HEK293T (cell line): ENCODE data around the gene LRRC51.

ENCODE experiments used
- CTCF ChIA-PET: fragments of 350-600 bp; formaldehyde crosslinking; extraction: SDS; loops from one replicate; lab custom pipeline; 2021; ENCODE audit warnings: antibody characterized with exemption, inconsistent platforms; lab: Yijun Ruan, JAX
- POLR2A ChIA-PET: fragments of 350-600 bp; formaldehyde crosslinking; extraction: SDS; loops from one replicate; lab custom pipeline; 2020; ENCODE audit warnings: antibody characterized with exemption, inconsistent platforms; lab: Yijun Ruan, JAX
- DNase-seq: peaks from one replicate; pipeline ENCODE4 v3.0.0; 2012; ENCODE audit warnings: mixed read lengths; ENCODE audit errors: extremely low spot score
- ARNT ChIP-seq: fragments of 450-650 bp; IDR thresholded peaks from 2 replicates; pipeline ENCODE4 v1.6.1; 2017; ENCODE audit warnings: mild to moderate bottlenecking
- BHLHE40 ChIP-seq: fragments of 450-650 bp; IDR thresholded peaks from 2 replicates; pipeline ENCODE4 v1.6.1; 2016; ENCODE audit warnings: mild to moderate bottlenecking, moderate library complexity, borderline replicate concordance
- CTBP1 ChIP-seq: fragments of 450-650 bp; IDR thresholded peaks from 2 replicates; pipeline ENCODE4 v1.6.1; 2016; ENCODE audit warnings: borderline replicate concordance
- ELF4 ChIP-seq: fragments of 450-650 bp; IDR thresholded peaks from 2 replicates; pipeline ENCODE4 v1.6.1; 2017; ENCODE audit warnings: antibody characterized with exemption
- FOXA1 ChIP-seq: fragments of 450-650 bp; IDR thresholded peaks from 2 replicates; pipeline ENCODE4 v1.6.1; 2016; ENCODE audit warnings: mild to moderate bottlenecking
- FOXK2 ChIP-seq: fragments of 450-650 bp; IDR thresholded peaks from 2 replicates; pipeline ENCODE4 v1.6.1; 2016; ENCODE audit warnings: mild to moderate bottlenecking
- FOXM1 ChIP-seq: fragments of 450-650 bp; IDR thresholded peaks from 2 replicates; pipeline ENCODE4 v1.6.1; 2017; ENCODE audit warnings: mild to moderate bottlenecking, borderline replicate concordance
- HDGF ChIP-seq: fragments of 450-650 bp; IDR thresholded peaks from 2 replicates; pipeline ENCODE4 v1.6.1; 2017; ENCODE audit warnings: antibody characterized with exemption, borderline replicate concordance
- L3MBTL2 ChIP-seq: fragments of 450-650 bp; conservative IDR thresholded peaks from 2 replicates; pipeline ENCODE4 v1.6.1; 2016; ENCODE audit warnings: mild to moderate bottlenecking
- LEF1 ChIP-seq: fragments of 450-650 bp; IDR thresholded peaks from 2 replicates; pipeline ENCODE4 v1.6.1; 2017; ENCODE audit warnings: mild to moderate bottlenecking, borderline replicate concordance
- NFRKB ChIP-seq: fragments of 450-650 bp; IDR thresholded peaks from 2 replicates; pipeline ENCODE4 v1.6.1; 2016; ENCODE audit warnings: mild to moderate bottlenecking, moderate library complexity
- SP1 ChIP-seq: fragments of 450-650 bp; IDR thresholded peaks from 2 replicates; pipeline ENCODE4 v1.6.1; 2017
- SUZ12 ChIP-seq: fragments of 450-650 bp; IDR thresholded peaks from 2 replicates; pipeline ENCODE4 v1.6.1; 2016; ENCODE audit warnings: mild to moderate bottlenecking
- TARDBP ChIP-seq: fragments of 450-650 bp; IDR thresholded peaks from 2 replicates; pipeline ENCODE4 v1.6.1; 2016
- ZNF384 ChIP-seq: fragments of 450-650 bp; IDR thresholded peaks from 2 replicates; pipeline ENCODE4 v1.6.1; 2016
- TF ChIP-seq, protein P1 (sequence below): fragments of 450-650 bp; IDR thresholded peaks from 2 replicates; pipeline ENCODE4 v1.6.1; 2016

Gene LRRC51

DNA sequence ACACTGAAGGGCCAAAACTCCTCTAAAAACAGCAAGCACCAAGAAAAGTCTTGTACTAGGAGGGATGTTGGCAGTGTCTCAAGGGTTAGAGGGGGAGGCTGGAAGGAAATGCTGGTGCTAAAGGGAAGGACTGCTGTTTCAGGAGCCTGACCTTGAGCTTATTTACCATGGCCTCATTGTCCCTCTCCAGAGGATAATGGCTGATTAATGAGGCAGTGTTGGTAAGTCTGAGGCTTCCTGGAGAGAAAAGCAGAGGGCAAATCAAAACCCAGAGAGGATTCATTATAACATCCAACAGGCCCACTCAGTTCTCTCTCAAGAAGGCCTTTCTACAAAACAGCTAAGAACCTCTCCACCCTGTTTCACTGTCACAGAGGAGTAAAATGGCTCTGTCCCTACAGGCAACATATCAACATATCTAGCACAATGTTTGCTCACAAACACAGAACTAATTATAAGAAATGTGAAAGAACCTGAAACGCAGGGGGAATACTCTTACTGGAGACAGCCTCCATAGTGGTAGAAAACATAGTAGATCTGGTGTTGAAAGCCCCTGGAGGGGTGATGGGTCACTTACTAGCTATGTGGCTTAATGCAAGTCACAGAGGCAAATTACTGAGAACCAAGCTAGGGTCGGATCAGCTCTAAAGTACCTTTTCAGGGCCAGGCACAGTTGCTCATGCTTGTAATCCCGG lies 31.7 kb upstream of the LRRC51 start:
- TF ChIP-seq TARDBP, result no peak
- no peak for TF ChIP-seq HDGF
- TF ChIP-seq CTBP1, result no peak
- TF ChIP-seq LEF1, result no peak
- no peak for TF ChIP-seq L3MBTL2
- TF ChIP-seq FOXM1, result no peak
- no peak for TF ChIP-seq ARNT
- no peak for TF ChIP-seq ELF4
- TF ChIP-seq, protein P1, sequence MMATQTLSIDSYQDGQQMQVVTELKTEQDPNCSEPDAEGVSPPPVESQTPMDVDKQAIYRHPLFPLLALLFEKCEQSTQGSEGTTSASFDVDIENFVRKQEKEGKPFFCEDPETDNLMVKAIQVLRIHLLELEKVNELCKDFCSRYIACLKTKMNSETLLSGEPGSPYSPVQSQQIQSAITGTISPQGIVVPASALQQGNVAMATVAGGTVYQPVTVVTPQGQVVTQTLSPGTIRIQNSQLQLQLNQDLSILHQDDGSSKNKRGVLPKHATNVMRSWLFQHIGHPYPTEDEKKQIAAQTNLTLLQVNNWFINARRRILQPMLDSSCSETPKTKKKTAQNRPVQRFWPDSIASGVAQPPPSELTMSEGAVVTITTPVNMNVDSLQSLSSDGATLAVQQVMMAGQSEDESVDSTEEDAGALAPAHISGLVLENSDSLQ, result no peak
- TF ChIP-seq FOXK2, result no peak
- TF ChIP-seq ZNF384, result no peak
- no peak for TF ChIP-seq NFRKB
- TF ChIP-seq SUZ12, result no peak
- no peak for TF ChIP-seq FOXA1
- no peak for TF ChIP-seq SP1
- POLR2A ChIA-PET, result interaction anchor here (0.9 kb wide), 1 partner anchor 10 kb away, joined by 3 read pairs; no protein-coding TSS in a partner anchor
- no peak for DNase-seq
- CTCF ChIA-PET, result no interaction called here

DNA sequence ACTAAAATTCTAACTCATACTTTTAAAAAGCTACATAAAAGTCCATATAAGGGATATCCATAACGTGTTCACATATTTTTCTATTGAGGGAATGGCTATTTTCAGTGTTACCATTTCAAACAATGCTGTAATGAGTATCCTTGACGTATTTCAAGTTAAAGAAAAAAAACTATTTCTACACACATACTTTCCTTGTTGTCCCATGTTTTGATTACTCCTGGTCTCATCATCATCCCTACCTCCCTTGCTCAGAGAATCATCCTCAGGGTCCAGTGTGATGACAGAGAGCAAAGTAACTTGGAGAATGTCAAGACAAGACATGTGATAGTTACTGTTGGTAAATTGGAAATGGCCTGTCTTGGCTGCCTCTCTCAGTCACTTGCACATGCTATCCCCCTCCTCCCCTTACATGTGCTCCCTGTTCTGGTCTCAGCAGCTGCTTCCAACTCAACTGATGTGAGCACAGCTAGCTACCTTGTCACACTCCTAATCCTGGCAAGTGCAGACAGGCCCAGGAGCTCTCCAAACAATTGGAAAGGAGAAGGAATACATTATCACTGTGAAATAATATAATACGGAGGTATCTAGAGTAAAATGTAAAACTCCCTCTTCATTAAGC lies 22.1 kb upstream of the LRRC51 start:
- CTCF ChIA-PET, result no interaction called here
- DNase-seq, result no peak
- TF ChIP-seq BHLHE40 (no peak), FOXA1 (no peak), LEF1 (no peak), FOXK2 (no peak), L3MBTL2 (no peak), ARNT (no peak), SUZ12 (no peak), SP1 (no peak), FOXM1 (no peak), HDGF (no peak), ELF4 (no peak), TARDBP (no peak), CTBP1 (no peak), NFRKB (no peak), ZNF384 (no peak)
- TF ChIP-seq, protein P1, result no peak
- POLR2A ChIA-PET, result interaction anchor here (0.6 to 1.0 kb wide), 2 partner anchors 10 to 11 kb away, joined by 3 read pairs; no protein-coding TSS in a partner anchor

DNA sequence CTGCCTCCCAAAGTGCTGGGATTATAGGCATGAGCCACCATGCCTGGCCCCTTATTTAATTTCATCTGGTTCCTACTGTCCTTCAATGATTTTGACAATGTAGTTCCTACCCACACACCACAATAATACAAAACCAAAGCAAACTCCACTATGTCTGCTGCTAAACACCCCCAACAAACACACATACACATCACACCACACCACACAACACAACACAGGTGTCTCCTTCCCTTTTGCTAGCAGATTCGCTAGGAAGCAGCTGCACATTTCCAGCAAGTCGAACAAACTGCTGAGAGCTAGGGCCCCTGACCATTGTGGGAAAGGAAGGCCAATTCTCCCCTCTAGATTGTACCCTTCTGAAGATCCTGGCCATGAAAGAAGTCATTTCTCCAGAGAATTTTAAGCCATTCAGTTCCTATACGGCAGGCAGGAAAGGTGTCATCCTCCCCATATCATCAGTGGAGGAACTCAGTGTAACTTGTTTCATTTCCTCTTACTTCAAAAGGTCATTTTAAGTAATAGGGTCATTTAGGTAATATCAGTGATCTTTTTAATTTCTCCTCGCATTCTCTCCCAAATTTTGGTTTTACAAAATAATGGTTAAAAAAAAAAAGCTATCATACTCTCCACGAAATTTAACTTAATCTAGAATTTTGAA lies 18.8 kb upstream of the LRRC51 start:
- no peak for DNase-seq
- TF ChIP-seq SP1, result no peak
- TF ChIP-seq ARNT, result no peak
- ChIA-PET POLR2A (no interaction called here), CTCF (interaction anchor here (0.7 kb wide), 1 partner anchor 1557 kb away, joined by 3 read pairs; no protein-coding TSS in a partner anchor)

GRCh38 chr11:72066855-72067254 lies 13.8 kb upstream of the LRRC51 start:
- CTCF ChIA-PET, result interaction anchor here (0.6 kb wide), 1 partner anchor 363 kb away, joined by 3 read pairs; no protein-coding TSS in a partner anchor
- TF ChIP-seq BHLHE40 (no peak), LEF1 (no peak), ARNT (no peak), HDGF (no peak), TARDBP (no peak), CTBP1 (no peak), FOXK2 (no peak), ELF4 (no peak), SUZ12 (no peak)
- POLR2A ChIA-PET, result interaction anchor here (1.5 kb wide), 1 partner anchor 45 kb away, joined by 3 read pairs; the partner anchor contains the start of gene ANAPC15
- no peak for DNase-seq

- TF ChIP-seq FOXA1, result no peak
- TF ChIP-seq ELF4, result no peak
- no peak for TF ChIP-seq NFRKB
- no peak for TF ChIP-seq CTBP1
- no peak for TF ChIP-seq SUZ12
- no peak for TF ChIP-seq FOXM1
- no peak for TF ChIP-seq HDGF
- TF ChIP-seq L3MBTL2, result no peak
- TF ChIP-seq BHLHE40, result no peak
- TF ChIP-seq LEF1, result no peak
- TF ChIP-seq ARNT, result no peak
- no peak for TF ChIP-seq TARDBP
- CTCF ChIA-PET, result interaction anchor here (0.6 kb wide), 1 partner anchor 168 kb away, joined by 3 read pairs; no protein-coding TSS in a partner anchor
- POLR2A ChIA-PET, result interaction anchor here (1.5 kb wide), 1 partner anchor 45 kb away, joined by 3 read pairs; the partner anchor contains the start of gene ANAPC15
- DNase-seq, result no peak
Observed at GRCh38 chr11:72067266-72067665, 13.4 kb upstream of the LRRC51 start.

DNA sequence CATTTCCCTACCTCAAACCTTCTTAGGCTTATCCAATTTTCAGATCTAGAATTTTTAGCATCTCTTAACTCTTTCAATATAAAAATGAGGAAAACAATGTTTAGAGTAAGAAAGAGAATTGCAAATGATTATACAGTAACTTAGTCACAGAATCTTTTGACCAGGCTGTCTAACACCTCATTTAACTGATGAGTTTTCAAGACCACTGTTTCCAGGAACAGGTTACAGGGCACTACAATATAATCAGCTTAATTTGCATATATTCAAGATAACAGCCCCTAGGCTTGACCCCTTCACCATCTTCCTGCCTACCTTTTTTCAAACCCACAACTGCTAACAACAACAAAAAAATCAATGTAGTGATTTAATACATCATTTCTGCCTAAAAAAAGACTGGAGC lies 13.0 kb upstream of the LRRC51 start:
- ChIA-PET POLR2A (interaction anchor here (1.5 kb wide), 1 partner anchor 45 kb away, joined by 3 read pairs; the partner anchor contains the start of gene ANAPC15), CTCF (interaction anchor here (0.6 kb wide), 1 partner anchor 167 kb away, joined by 3 read pairs; no protein-coding TSS in a partner anchor)
- no peak for DNase-seq
- TF ChIP-seq, protein P1, result no peak
- no peak for TF ChIP-seq FOXA1
- no peak for TF ChIP-seq NFRKB
- TF ChIP-seq L3MBTL2, result no peak
- no peak for TF ChIP-seq ARNT
- no peak for TF ChIP-seq FOXK2
- TF ChIP-seq HDGF, result no peak
- TF ChIP-seq LEF1, result no peak
- TF ChIP-seq BHLHE40, result no peak
- TF ChIP-seq ZNF384, result no peak
- no peak for TF ChIP-seq SP1
- TF ChIP-seq TARDBP, result no peak
- TF ChIP-seq ELF4, result no peak
- TF ChIP-seq FOXM1, result no peak
- no peak for TF ChIP-seq CTBP1
- TF ChIP-seq SUZ12, result no peak
